K562 (cell line): ENCODE results near the gene ANKRD6. TPM values are rescaled to one million over a fixed set of nuclear protein-coding genes. Genes with fewer than 3 reads are reported as not detected.

Experiments used
- ATAC-seq: fragments of 200-7000 bp; cut with Tn5 transposase; 3 replicates; pipeline ENCODE4 v1.9.1; 2020; ENCODE audit warnings: moderate library complexity
- BruUV-seq: library from RNA; stranded (reverse); fragments of 400-500 nt; replicated peaks from 2 replicates; lab custom pipeline; 2021; lab: Mats Ljungman, UMichigan
- CTCF ChIA-PET: fragments of 300-600 bp; formaldehyde crosslinking; extraction: SDS; loops from one replicate; lab custom pipeline; 2021; ENCODE audit warnings: low intra/inter-chr PET ratio; lab: Yijun Ruan, JAX
- POLR2A ChIA-PET: fragments of 300-600, 350-650 bp; sonication (Branson Sonifier 250); formaldehyde crosslinking; extraction: SDS; loops from one replicate; lab custom pipeline; 2021; ENCODE audit warnings: antibody characterized with exemption, inconsistent platforms; lab: Yijun Ruan, JAX
- DNase-seq, 4 experiments: peaks; one replicate each; pipeline versions ENCODE4 v3.0.0 to v3.0.0-alpha.2; 2011 to 2018; ENCODE audit warnings: low spot score in 3 of 4, mixed read lengths in 3 of 4; ENCODE audit errors: extremely low read depth in 1 of 4
- FAIRE-seq: peaks from 2 replicates; lab custom pipeline; 2011; peaks lifted over from hg19 to GRCh38; lab: Jason Lieb, UNC
- H2AFZ ChIP-seq: 2 replicates; pipeline ENCODE4 v1.6.0; 2011; ENCODE audit warnings: low read depth, low read length, control low read depth, inconsistent platforms
- H3K27ac ChIP-seq: fragments of 200-600 bp; 3 replicates; pipeline ENCODE4 v1.8.0; 2011; ENCODE audit warnings: low read depth, mild to moderate bottlenecking, control low read depth, inconsistent platforms, low read length, moderate library complexity, mixed read lengths; ENCODE audit errors: extremely low read depth
- H3K27me3 ChIP-seq, 2 experiments: fragments of 300-600 bp in 1 of 2; 2 replicates in 1 of 2; 3 replicates in 1 of 2; pipeline versions ENCODE4 v1.6.0 to v1.8.0; 2011; ENCODE audit warnings: inconsistent platforms in 2 of 2, low read length in 2 of 2, mild to moderate bottlenecking in 1 of 2, mixed read lengths in 1 of 2, moderate library complexity in 1 of 2; ENCODE audit not compliant: control insufficient read depth in 2 of 2, insufficient read depth in 2 of 2
- H3K36me3 ChIP-seq: fragments of 300-600 bp; 3 replicates; pipeline ENCODE4 v1.8.0; 2011; ENCODE audit warnings: mild to moderate bottlenecking, low read length, inconsistent platforms; ENCODE audit not compliant: control insufficient read depth, insufficient read depth
- H3K4me1 ChIP-seq, 2 experiments: fragments of 200-600 bp in 1 of 2; replicated peaks in 1 of 2; 2 replicates in 1 of 2; 3 replicates in 1 of 2; pipeline versions ENCODE4 v1.5.1 to v1.8.0; 2011; ENCODE audit warnings: inconsistent platforms in 2 of 2, low read length in 2 of 2, mild to moderate bottlenecking in 1 of 2, mixed read lengths in 1 of 2, moderate library complexity in 1 of 2; ENCODE audit not compliant: control insufficient read depth in 2 of 2, insufficient read depth in 2 of 2
- H3K4me2 ChIP-seq: 2 replicates; pipeline ENCODE4 v1.6.1; 2011; ENCODE audit warnings: low read length, control low read depth, inconsistent platforms, mixed read lengths; ENCODE audit not compliant: insufficient read depth
- H3K4me3 ChIP-seq: fragments of 200-600 bp; sonication (generic), shearing (Covaris generic); 2 replicates; pipeline ENCODE4 v1.5.1; 2016; ENCODE audit warnings: control low read depth, inconsistent platforms
- H3K79me2 ChIP-seq: fragments of 200-600 bp; 3 replicates; pipeline ENCODE4 v1.8.0; 2011; ENCODE audit warnings: low read length, inconsistent platforms; ENCODE audit not compliant: control insufficient read depth, insufficient read depth
- H3K9ac ChIP-seq, 2 experiments: 2 replicates each; pipeline versions ENCODE4 v1.6.0 to v1.6.1; 2011; ENCODE audit warnings: low read depth in 2 of 2, low read length in 2 of 2, control low read depth in 1 of 2, inconsistent platforms in 1 of 2, mild to moderate bottlenecking in 1 of 2, mixed read lengths in 1 of 2; ENCODE audit not compliant: insufficient read depth in 1 of 2
- H3K9me1 ChIP-seq: one replicate; pipeline ENCODE4 v1.6.0; 2011; ENCODE audit warnings: inconsistent platforms, mild to moderate bottlenecking, low read length, moderate library complexity; ENCODE audit not compliant: control insufficient read depth, insufficient read depth
- H3K9me3 ChIP-seq: replicated peaks from 2 replicates; pipeline ENCODE4 v1.5.1; 2011; ENCODE audit warnings: low read depth, low read length, inconsistent platforms; ENCODE audit not compliant: control insufficient read depth, insufficient read depth
- H4K20me1 ChIP-seq: replicated peaks from 2 replicates; pipeline ENCODE4 v1.6.1; 2011; ENCODE audit warnings: low read length, inconsistent platforms, mixed read lengths; ENCODE audit not compliant: control insufficient read depth, insufficient read depth
- CEBPB ChIP-seq: fragments of 450-650 bp; IDR thresholded peaks from 2 replicates; pipeline ENCODE4 v1.6.1; 2016; ENCODE audit warnings: missing genetic modification characterization, missing compliant biosample characterization
- DIDO1 ChIP-seq: fragments of 450-650 bp; IDR thresholded peaks from 2 replicates; pipeline ENCODE4 v1.6.1; 2016; ENCODE audit warnings: low read depth, missing biosample characterization, missing genetic modification characterization
- EHMT2 ChIP-seq: fragments of 450-650 bp; IDR thresholded peaks from 2 replicates; pipeline ENCODE4 v1.6.1; 2018; ENCODE audit warnings: antibody characterized with exemption
- MECOM ChIP-seq: fragments of 250-450 bp; sonication (Bioruptor Pico); IDR thresholded peaks from 2 replicates; pipeline ENCODE4 v1.8.0; 2022; ENCODE audit warnings: inconsistent platforms
- MIER1 ChIP-seq: fragments of 450-650 bp; IDR thresholded peaks from 2 replicates; pipeline ENCODE4 v1.6.1; 2016; ENCODE audit warnings: antibody characterized with exemption, mild to moderate bottlenecking, low read depth
- NBN ChIP-seq: fragments of 450-650 bp; IDR thresholded peaks from 2 replicates; pipeline ENCODE4 v1.6.1; 2016; ENCODE audit warnings: low read depth, mild to moderate bottlenecking
- POLR2H ChIP-seq: IDR thresholded peaks from 2 replicates; pipeline ENCODE4 v1.6.1; 2016; ENCODE audit warnings: missing genetic modification characterization, low read depth, mild to moderate bottlenecking, control low read depth, missing compliant biosample characterization, moderate library complexity
- SRF ChIP-seq, 2 experiments: fragments of 250-450, 450-650 bp in 1 of 2; sonication (Bioruptor Pico) in 1 of 2; sonication (generic) in 1 of 2; formaldehyde crosslinking; IDR thresholded peaks; 2 replicates each; pipeline versions ENCODE4 v1.5.0 to v1.5.1; 2020 to 2022; ENCODE audit warnings: mild to moderate bottlenecking in 1 of 2, missing genetic modification reagents in 1 of 2
- TSC22D4 ChIP-seq: fragments of 450-650 bp; IDR thresholded peaks from 2 replicates; pipeline ENCODE4 v1.6.1; 2016; ENCODE audit warnings: missing genetic modification characterization, missing biosample characterization, control low read depth
- ZNF282 ChIP-seq: sonication (generic); formaldehyde crosslinking; IDR thresholded peaks from 2 replicates; pipeline ENCODE4 v1.8.1; 2023; ENCODE audit warnings: missing genetic modification reagents
- ZNF589 ChIP-seq: fragments of 200-800 bp; sonication (Bioruptor generic); IDR thresholded peaks from 2 replicates; pipeline ENCODE4 v1.6.1; 2016; ENCODE audit warnings: low read depth, missing genetic modification characterization, missing compliant biosample characterization
- ZNF668 ChIP-seq: fragments of 250-450 bp; sonication (Bioruptor Pico); IDR thresholded peaks from 2 replicates; pipeline ENCODE4 v1.8.0; 2022; ENCODE audit warnings: mild to moderate bottlenecking, inconsistent platforms
- ZNF77 ChIP-seq: fragments of 250-450 bp; sonication (Bioruptor Pico); IDR thresholded peaks from 2 replicates; pipeline ENCODE4 v1.5.0; 2020
- WGBS: fragments of 100-300 bp; shearing (Covaris generic); methylation state at CpG from one replicate; pipeline ENCODE4 v1.1.6; 2016; ENCODE audit warnings: low coverage, mixed read lengths; ENCODE audit not compliant: insufficient coverage; ENCODE audit errors: missing lambda C conversion rate; 5-methylcytosine and 5-hydroxymethylcytosine counted together
- in situ Hi-C: fragments of 300-500 bp; cut with MboI; formaldehyde crosslinking; loops from 4 replicates; pipeline ENCODE4 v1.15.0; 2018; ENCODE audit warnings: inconsistent platforms, mixed read lengths
- intact Hi-C: fragments of 100-400 bp; cut with micrococcal nuclease; formaldehyde crosslinking; loops from 2 replicates; pipeline ENCODE4 v1.14.2; 2022
- polyA plus RNA-seq, 8 experiments: library from polyadenylated mRNA; depleted of rRNA in 4 of 8; stranded (reverse) in 5 of 8; unstranded in 3 of 8; fragments of >200 nt; fragmentation: Nextera tagmentation in 2 of 8; fragmentation: Illumina TruSeq in 1 of 8; extraction: Ambion mirVana in 2 of 8; extraction: Trizol in 1 of 8; gene quantifications; 2 replicates each; pipeline versions ENCODE4 v1.2.1 to v1.2.3, GENCODE V29; 2011 to 2014; ENCODE audit warnings: inconsistent platforms in 1 of 8, missing spikeins in 1 of 8
- total RNA-seq, 7 experiments: library from RNA; depleted of rRNA in 6 of 7; stranded (reverse); fragments of >200 nt in 6 of 7; fragmentation: Illumina TruSeq in 2 of 7; extraction: Trizol in 2 of 7; gene quantifications; 2 replicates each; pipeline versions ENCODE4 v1.2.1 to v1.2.3, GENCODE V29; 2011 to 2021; ENCODE audit warnings: low replicate concordance in 1 of 7
- TF ChIP-seq, protein P1 (sequence below): fragments of 250-450 bp; sonication (Bioruptor Pico); IDR thresholded peaks from 2 replicates; pipeline ENCODE4 v1.8.0; 2021; ENCODE audit warnings: moderate library complexity, mild to moderate bottlenecking, inconsistent platforms
- TF ChIP-seq, protein P2 (sequence below): fragments of 450-650 bp; conservative IDR thresholded peaks from 2 replicates; pipeline ENCODE4 v1.6.1; 2016; ENCODE audit warnings: missing genetic modification characterization, low read depth, mild to moderate bottlenecking, control low read depth, missing compliant biosample characterization

Gene ANKRD6
- total and polyA plus RNA-seq, 9 of the 15 experiments (the other 6 are each of a cell fraction or from before 2014, with no cell fraction given) = 0.04 to 0.22 (median 0.08) TPM; not detected in 4

DNA sequence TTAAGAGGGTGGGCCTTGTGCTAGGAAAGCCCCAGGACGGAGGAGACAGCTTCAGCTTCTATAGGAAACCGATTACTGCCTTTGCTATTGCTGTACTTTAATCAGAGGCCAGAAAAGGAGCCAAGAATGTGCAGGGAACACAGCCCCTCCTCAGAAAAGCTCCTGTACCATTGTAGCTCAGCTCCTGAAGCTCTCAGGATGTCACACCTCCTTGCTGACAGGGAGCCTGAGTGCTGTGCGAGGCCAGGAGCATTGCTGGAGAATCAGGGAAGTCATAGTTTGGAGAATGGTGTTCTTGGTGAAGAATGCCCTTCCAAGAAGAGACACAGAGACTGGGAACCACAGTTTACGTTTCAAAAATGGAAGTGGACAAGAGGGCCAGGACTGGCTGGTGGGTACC is 158.8 kb downstream of the ANKRD6 start:
- 2% methylated on average over 4 of the region's 4 CpGs for WGBS
- in situ Hi-C loops = no loop called here
- Histone ChIP-seq H3K27me3 (peaks cover 6 to 35% of the 10 kb centered on the region in 2 experiments; a peak in 4 of 5 replicates), H3K9ac (no peak overlapping the region), H3K4me2 (no peak overlapping the region), H2AFZ (no peak overlapping the region), H3K79me2 (no peaks in the 10 kb centered on the region), H3K9me3 (no peaks in the 10 kb centered on the region), H4K20me1 (no peaks in the 10 kb centered on the region), H3K4me1 (no peaks in the 10 kb centered on the region), H3K27ac (no peak overlapping the region), H3K36me3 (no peaks in the 10 kb centered on the region), H3K9me1 (peaks cover 3% of the 10 kb centered on the region), H3K4me3 (no peak overlapping the region)
- POLR2A ChIA-PET = no interaction called here
- BruUV-seq = no TSS peak
- DNase-seq (no peak), ATAC-seq (no peak), FAIRE-seq (no peak)
- no peak for TF ChIP-seq SRF (CRISPR knock-in tag; IDR thresholded peaks at IDR 0.05)
- TF ChIP-seq ZNF589 (CRISPR knock-in tag) = no peak
- no peak for TF ChIP-seq ZNF77 (CRISPR knock-in tag)
- TF ChIP-seq TSC22D4 = no peak
- no peak for TF ChIP-seq ZNF668 (CRISPR knock-in tag)
- intact Hi-C loops = no loop called here
- CTCF ChIA-PET = no interaction called here

DNA sequence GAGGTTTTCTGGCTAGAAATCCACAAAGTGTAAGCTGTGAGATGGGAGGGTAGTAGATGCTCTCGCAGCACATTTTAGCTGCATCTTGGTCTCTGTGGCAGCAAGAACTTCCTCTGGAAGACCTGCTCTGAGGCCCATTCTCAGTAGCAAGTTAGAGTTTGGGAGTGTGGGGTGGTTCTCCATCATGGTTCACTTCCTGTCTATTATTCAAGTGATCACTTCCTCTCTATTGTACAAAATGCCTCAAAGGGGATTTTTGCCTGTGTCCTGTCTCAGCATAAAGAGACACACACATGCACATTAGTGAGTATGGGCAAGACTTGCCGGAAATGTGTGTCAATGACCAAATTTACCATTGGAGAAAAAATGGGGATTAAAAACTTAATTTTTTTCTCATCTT is 163.1 kb downstream of the ANKRD6 start:
- CTCF ChIA-PET = no interaction called here
- no peaks in the 10 kb centered on the region for H3K4me1 ChIP-seq
- BruUV-seq = no TSS peak
- TF ChIP-seq NBN (no peak), ZNF282 (CRISPR knock-in tag) (no peak), POLR2H (tag) (no peak), DIDO1 (tag) (no peak), MIER1 (no peak), MECOM (CRISPR knock-in tag) (no peak), CEBPB (tag) (no peak), EHMT2 (no peak), ZNF668 (CRISPR knock-in tag) (no peak)
- TF ChIP-seq, protein P1, sequence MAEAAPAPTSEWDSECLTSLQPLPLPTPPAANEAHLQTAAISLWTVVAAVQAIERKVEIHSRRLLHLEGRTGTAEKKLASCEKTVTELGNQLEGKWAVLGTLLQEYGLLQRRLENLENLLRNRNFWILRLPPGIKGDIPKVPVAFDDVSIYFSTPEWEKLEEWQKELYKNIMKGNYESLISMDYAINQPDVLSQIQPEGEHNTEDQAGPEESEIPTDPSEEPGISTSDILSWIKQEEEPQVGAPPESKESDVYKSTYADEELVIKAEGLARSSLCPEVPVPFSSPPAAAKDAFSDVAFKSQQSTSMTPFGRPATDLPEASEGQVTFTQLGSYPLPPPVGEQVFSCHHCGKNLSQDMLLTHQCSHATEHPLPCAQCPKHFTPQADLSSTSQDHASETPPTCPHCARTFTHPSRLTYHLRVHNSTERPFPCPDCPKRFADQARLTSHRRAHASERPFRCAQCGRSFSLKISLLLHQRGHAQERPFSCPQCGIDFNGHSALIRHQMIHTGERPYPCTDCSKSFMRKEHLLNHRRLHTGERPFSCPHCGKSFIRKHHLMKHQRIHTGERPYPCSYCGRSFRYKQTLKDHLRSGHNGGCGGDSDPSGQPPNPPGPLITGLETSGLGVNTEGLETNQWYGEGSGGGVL = no peak
- TF ChIP-seq, protein P2, sequence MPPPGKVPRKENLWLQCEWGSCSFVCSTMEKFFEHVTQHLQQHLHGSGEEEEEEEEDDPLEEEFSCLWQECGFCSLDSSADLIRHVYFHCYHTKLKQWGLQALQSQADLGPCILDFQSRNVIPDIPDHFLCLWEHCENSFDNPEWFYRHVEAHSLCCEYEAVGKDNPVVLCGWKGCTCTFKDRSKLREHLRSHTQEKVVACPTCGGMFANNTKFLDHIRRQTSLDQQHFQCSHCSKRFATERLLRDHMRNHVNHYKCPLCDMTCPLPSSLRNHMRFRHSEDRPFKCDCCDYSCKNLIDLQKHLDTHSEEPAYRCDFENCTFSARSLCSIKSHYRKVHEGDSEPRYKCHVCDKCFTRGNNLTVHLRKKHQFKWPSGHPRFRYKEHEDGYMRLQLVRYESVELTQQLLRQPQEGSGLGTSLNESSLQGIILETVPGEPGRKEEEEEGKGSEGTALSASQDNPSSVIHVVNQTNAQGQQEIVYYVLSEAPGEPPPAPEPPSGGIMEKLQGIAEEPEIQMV = no peak
- FAIRE-seq = no peak
- WGBS = 5% methylated on average over 2 of the region's 2 CpGs
- no peak for ATAC-seq
- in situ Hi-C loops (no loop called here), intact Hi-C loops (loop anchor here (5.0 kb wide), 1 partner anchor 164 kb away; the partner anchor contains the start of gene ANKRD6)
- H3K4me2 ChIP-seq = no peak overlapping the region
- no peak for DNase-seq
- H3K27ac ChIP-seq = no peak overlapping the region
- H3K36me3 ChIP-seq = no peaks in the 10 kb centered on the region
- POLR2A ChIA-PET = no interaction called here
- H3K9ac ChIP-seq = no peak overlapping the region
- H3K4me3 ChIP-seq = no peak overlapping the region
- H2AFZ ChIP-seq = no peak overlapping the region
- no peaks in the 10 kb centered on the region for H3K9me3 ChIP-seq
- peaks cover 0 to 27% of the 10 kb centered on the region in 2 experiments; a peak in 4 of 5 replicates for H3K27me3 ChIP-seq
- no peaks in the 10 kb centered on the region for H4K20me1 ChIP-seq
- peaks cover 3% of the 10 kb centered on the region for H3K9me1 ChIP-seq
- no peaks in the 10 kb centered on the region for H3K79me2 ChIP-seq
